ENCODE results near the gene DENND11. TPM values are rescaled to one million over a fixed set of nuclear protein-coding genes. Genes with fewer than 3 reads are reported as not detected.

DENND11 gene
- total RNA-seq, 4 donors from 2014 or later: 12.4 to 28.4 (median 19.6) TPM

GRCh38 chr7:141674171-141674671 lies 27.7 kb downstream of the DENND11 start:
- no peak for TF ChIP-seq CTCF (IDR thresholded peaks at IDR 0.05)
- no peak for DNase-seq (ENCODE audit: low spot score)
- ATAC-seq (ENCODE audit: low FRiP score): no peak

- TF ChIP-seq CTCF (IDR thresholded peaks at IDR 0.05): no peak
Observed at GRCh38 chr7:141673346-141673745, 28.6 kb downstream of the DENND11 start.

GRCh38 chr7:141671705-141672496 lies 30.1 kb downstream of the DENND11 start:
- TF ChIP-seq CTCF (IDR thresholded peaks at IDR 0.05): no peak
- ATAC-seq (ENCODE audit: low FRiP score) (no peak), DNase-seq (ENCODE audit: low spot score) (no peak)

More at GRCh38 chr7:141673346-141673745, 28.6 kb downstream of the DENND11 start:
- no peak for DNase-seq (ENCODE audit: low spot score)
- no peak for ATAC-seq (ENCODE audit: low FRiP score)

- TF ChIP-seq CTCF (IDR thresholded peaks at IDR 0.05): no peak
- ATAC-seq (ENCODE audit: low FRiP score): no peak
- no peak for DNase-seq (ENCODE audit: low spot score)
Observed at GRCh38 chr7:141668853-141669252, 33.1 kb downstream of the DENND11 start.

- TF ChIP-seq CTCF (IDR thresholded peaks at IDR 0.05): no peak
- ATAC-seq (ENCODE audit: low FRiP score): no peak
- DNase-seq (ENCODE audit: low spot score): no peak
Observed at GRCh38 chr7:141666071-141666470, 35.9 kb downstream of the DENND11 start.

GRCh38 chr7:141665208-141666035 lies 36.5 kb downstream of the DENND11 start:
- TF ChIP-seq CTCF (IDR thresholded peaks at IDR 0.05): no peak
- ATAC-seq (ENCODE audit: low FRiP score) (no peak), DNase-seq (ENCODE audit: low spot score) (no peak)

All from omental fat pad (tissue), 4 donors.